Adrenal gland (tissue), 5 donors: Measurements from ENCODE around the gene ADISSP.

ENCODE experiments used
- POLR2A ChIP-seq, 2 donors: fragments of 450-650 bp; IDR thresholded peaks; one replicate each; pipeline ENCODE4 v1.6.1; 2017; ENCODE audit warnings: antibody characterized with exemption in 2 of 2, mild to moderate bottlenecking in 2 of 2, moderate library complexity in 1 of 2
- TF ChIP-seq, protein P1 (sequence below), 6 experiments: fragments of 450-650 bp in 4 of 6; fragments of 200-600 bp in 2 of 6; sonication (generic) in 1 of 6; IDR thresholded peaks; 1 replicate in 5 of 6; 2 replicates in 1 of 6; pipeline versions ENCODE4 v1.5.1 to v1.8.0; 2016 to 2021; ENCODE audit warnings: antibody characterized with exemption in 6 of 6, mild to moderate bottlenecking in 2 of 6, moderate library complexity in 1 of 6
- donor health status: DM: no; HTN: no; CAD: no.

DNA sequence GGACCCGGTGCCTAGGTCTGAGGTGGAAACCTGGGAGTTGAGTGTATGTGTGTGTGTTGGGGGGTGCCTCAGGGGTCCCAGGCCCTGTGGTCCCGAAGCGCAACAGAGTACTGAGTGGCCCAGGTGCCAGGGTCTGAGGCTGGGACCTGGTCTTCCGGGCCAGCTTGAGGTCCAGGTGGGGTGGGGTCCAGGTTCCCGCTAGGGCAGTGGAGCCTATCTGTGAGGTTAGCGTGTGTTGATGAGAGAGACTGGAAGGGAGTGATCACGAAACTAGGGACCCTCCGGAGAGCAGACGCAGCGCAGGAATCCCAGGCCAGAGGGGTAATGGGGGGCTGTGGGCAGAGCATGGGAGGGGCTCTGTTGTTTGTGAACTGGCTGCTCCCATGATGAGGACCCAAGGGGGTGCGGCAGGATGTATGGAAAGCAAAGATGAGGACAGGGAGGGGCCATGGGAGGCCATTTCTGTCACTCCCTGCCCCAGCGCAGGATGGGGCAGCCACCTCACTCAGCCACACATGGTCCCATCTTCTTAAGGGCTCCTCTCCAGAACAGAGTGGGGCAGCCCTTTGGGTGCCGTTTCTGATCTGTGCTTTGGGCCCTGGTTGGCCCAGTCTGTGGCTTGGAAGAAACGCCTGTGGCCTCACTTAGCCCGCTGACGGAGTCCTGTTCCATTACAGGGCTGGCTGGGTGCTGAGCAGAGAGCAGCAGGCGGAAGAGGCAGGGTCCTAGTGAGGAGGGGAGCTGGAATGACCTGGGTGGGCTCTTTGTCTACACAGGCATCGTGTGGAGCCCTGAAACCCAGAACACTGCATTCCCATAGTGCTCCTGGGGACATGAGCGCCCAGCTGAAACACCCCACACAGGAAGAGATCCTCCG is 34.2 kb downstream of the ADISSP start:
- TF ChIP-seq, protein P1, sequence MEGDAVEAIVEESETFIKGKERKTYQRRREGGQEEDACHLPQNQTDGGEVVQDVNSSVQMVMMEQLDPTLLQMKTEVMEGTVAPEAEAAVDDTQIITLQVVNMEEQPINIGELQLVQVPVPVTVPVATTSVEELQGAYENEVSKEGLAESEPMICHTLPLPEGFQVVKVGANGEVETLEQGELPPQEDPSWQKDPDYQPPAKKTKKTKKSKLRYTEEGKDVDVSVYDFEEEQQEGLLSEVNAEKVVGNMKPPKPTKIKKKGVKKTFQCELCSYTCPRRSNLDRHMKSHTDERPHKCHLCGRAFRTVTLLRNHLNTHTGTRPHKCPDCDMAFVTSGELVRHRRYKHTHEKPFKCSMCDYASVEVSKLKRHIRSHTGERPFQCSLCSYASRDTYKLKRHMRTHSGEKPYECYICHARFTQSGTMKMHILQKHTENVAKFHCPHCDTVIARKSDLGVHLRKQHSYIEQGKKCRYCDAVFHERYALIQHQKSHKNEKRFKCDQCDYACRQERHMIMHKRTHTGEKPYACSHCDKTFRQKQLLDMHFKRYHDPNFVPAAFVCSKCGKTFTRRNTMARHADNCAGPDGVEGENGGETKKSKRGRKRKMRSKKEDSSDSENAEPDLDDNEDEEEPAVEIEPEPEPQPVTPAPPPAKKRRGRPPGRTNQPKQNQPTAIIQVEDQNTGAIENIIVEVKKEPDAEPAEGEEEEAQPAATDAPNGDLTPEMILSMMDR (IDR thresholded peaks at IDR 0.05) = no peak
- TF ChIP-seq POLR2A (IDR thresholded peaks at IDR 0.05) = no peak
